GM12801 (cell line): Measurements from ENCODE around the gene WNT8A.

Experiments used
- CTCF ChIP-seq: IDR thresholded peaks from one replicate; pipeline ENCODE4 v1.5.1; 2011; ENCODE audit warnings: control low read depth; ENCODE audit not compliant: insufficient read length; ENCODE audit errors: extremely low read depth

Gene WNT8A

DNA sequence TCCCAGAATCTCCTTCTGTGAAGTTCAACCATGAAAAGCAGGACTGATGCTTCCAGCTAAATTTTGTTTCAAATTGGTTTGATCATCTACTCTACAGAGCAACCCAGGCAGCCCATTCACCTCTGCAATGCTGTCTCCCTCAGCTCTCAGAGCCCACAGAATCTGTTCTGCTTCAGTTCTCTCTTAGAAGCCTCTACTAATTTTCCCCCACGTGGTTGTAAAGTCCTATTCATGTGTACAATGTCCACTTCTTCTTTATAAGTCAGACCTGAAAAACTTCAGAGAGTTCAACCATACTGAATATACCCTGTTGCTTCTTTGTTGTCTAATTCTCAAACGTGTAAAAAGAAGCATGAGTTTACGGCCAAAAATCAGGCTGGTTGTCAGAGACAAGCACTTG lies 29.6 kb upstream of the WNT8A start:
- no peak for TF ChIP-seq CTCF

DNA sequence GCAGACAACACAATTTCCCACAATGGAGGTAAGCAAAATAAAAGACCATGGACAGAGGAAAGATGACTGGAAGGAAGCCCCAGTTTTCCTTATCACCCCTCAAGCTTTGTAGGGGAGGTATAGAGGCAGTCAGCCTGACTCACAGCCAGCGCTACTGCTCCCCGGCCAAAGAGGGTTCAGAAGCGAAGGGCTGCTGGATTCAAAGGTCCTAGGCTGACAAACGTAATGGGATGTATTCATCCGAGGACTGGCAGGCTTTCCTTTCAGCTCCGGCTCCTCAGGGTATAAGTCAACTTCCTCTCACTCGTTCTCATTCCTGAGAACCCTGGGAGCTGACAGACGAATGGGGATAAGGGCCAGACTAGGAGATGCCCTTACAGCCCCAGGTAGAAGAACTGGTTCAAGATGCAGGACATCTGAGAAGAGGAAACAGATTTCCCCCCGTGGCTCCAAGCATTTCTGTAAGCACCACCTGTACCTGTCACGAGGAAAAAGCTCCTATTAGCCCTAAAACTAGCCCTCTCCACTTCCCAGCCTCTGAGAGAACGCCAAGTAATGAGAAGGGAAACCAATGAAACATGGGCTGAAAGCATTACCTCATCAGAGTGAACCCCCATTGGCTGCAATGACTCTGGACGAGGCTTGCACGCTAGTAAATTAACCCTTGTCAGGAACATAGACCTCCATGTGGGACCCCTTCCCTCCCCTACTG lies 28.8 kb upstream of the WNT8A start:
- no peak for TF ChIP-seq CTCF

GRCh38 chr5:138064526-138064925 lies 19.3 kb upstream of the WNT8A start:
- no peak for TF ChIP-seq CTCF

- TF ChIP-seq CTCF: no peak
These were observed 18.7 kb upstream of the WNT8A start for GRCh38 chr5:138065102-138065501.

DNA sequence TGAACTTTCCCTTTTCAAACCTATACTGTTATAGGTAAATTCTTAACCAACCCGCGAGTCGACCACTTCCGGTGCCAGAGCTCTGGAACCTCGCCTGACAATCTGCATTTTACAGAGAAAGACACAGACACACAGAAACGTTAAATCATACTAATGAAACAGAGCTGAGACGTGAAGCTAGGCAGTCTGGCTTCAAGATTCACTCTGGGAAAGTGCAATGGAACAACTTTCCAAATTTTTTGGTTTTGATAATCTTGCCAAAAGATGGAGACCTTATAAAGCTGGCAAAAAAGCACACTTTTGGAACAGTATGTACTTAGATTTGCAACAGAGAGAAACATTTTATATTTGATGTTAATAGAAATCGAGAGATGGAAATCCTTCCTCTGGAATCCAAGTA lies 15.9 kb upstream of the WNT8A start:
- TF ChIP-seq CTCF: no peak

DNA sequence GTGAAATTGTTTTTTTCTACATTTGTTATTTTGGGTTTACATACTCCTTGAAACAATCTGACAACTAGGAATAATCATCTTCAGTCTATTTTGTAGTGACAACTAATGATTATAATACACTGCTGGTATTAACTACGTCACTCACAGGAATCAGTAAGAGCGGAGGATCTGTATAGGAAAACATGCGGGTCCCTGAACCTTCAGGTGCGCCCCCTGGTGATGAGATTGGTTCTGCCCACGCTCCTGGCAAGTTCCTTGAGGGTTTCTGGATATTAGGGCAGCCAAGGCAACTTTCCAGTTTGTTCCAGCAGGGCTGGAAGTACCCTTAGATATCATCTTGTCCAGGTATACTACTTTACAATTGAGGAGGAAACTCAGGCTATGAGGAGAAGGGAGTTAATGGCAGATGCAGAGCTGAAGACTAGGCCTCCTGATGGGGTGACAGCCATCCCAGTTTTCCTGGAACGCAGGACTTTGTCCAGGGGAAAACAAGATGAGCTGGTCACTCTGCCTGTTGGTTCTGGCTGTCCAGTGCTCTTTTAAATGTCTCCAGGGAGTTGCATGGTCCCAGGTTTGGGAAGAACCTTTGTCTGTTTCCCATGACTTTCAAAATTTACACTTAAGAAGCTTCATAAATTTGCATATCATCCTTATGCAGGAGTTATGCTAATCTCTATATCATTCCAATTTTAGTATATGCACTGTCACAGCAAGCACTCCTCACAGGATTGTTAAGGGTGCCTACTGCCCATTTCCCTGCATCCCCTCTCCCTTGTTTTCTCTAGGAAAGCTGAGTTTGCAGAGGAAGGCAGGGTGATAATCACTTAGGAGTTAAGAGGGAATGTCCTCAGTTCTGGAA lies 14.9 kb upstream of the WNT8A start:
- TF ChIP-seq CTCF: no peak

GRCh38 chr5:138077064-138077696 lies 6.7 kb upstream of the WNT8A start:
- peak; percentile 65 for TF ChIP-seq CTCF
